ENCODE data around the gene IRGQ. TPM values are rescaled to one million over a fixed set of nuclear protein-coding genes. Genes with fewer than 3 reads are reported as not detected.

IRGQ gene
- total RNA-seq, 1 experiment from 2014 or later: 38.1 TPM

- TF ChIP-seq ZNF121 (CRISPR knock-in tag; IDR thresholded peaks at IDR 0.05) (no peak), JUN (CRISPR knock-in tag; IDR thresholded peaks at IDR 0.05) (no peak), RORB (CRISPR knock-in tag; IDR thresholded peaks at IDR 0.05) (no peak), SMAD3 (CRISPR knock-in tag; IDR thresholded peaks at IDR 0.05; ENCODE audit: borderline replicate concordance) (no peak), ELF4 (CRISPR knock-in tag; IDR thresholded peaks at IDR 0.05; ENCODE audit: low read depth) (no peak), GABPB1 (CRISPR knock-in tag; IDR thresholded peaks at IDR 0.05) (no peak), PREB (CRISPR knock-in tag; IDR thresholded peaks at IDR 0.05; ENCODE audit: borderline replicate concordance) (no peak), ETV6 (CRISPR knock-in tag; IDR thresholded peaks at IDR 0.05) (no peak), TCF7 (CRISPR knock-in tag; IDR thresholded peaks at IDR 0.05; ENCODE audit: low read depth) (no peak), ESRRA (CRISPR knock-in tag; IDR thresholded peaks at IDR 0.05; ENCODE audit: borderline replicate concordance) (no peak), NFYB (CRISPR knock-in tag; conservative IDR thresholded peaks at IDR 0.05; ENCODE audit: low read depth) (no peak), NFE2L1 (CRISPR knock-in tag; IDR thresholded peaks at IDR 0.05) (no peak)
These were observed 3.8 kb downstream of the IRGQ start (continued) for GRCh38 chr19:43591904-43592772.

GRCh38 chr19:43589678-43590077 lies 6.3 kb downstream of the IRGQ start:
- Mint-ChIP-seq H3K4me3 (no peak overlapping the region), H3K27ac (no peak overlapping the region), H3K4me1 (no peaks in the 10 kb centered on the region), H3K9me3 (no peaks in the 10 kb centered on the region), H3K36me3 (peaks cover 23% of the 10 kb centered on the region), H3K27me3 (ENCODE audit: low read depth) (no peaks in the 10 kb centered on the region)
- ATAC-seq (no peak), DNase-seq (ENCODE audit: low spot score) (no peak)
- CTCF ChIA-PET: interaction anchor here (1.0 to 2.3 kb wide), 3 partner anchors 34 to 63 kb away, joined by 3 to 10 read pairs (median 6); no protein-coding TSS in a partner anchor
- TF ChIP-seq ZBTB43 (CRISPR knock-in tag; IDR thresholded peaks at IDR 0.05): no peak
- no peak for TF ChIP-seq NR3C1 (CRISPR knock-in tag; conservative IDR thresholded peaks at IDR 0.05; ENCODE audit: low read depth)
- TF ChIP-seq ELF4 (CRISPR knock-in tag; IDR thresholded peaks at IDR 0.05; ENCODE audit: low read depth): no peak
- no peak for TF ChIP-seq FOXK1 (CRISPR knock-in tag; IDR thresholded peaks at IDR 0.05)
- TF ChIP-seq ATF3 (CRISPR knock-in tag; conservative IDR thresholded peaks at IDR 0.05): no peak
- TF ChIP-seq ETV6 (CRISPR knock-in tag; IDR thresholded peaks at IDR 0.05): no peak
- TF ChIP-seq ATF6 (CRISPR knock-in tag; IDR thresholded peaks at IDR 0.05): no peak
- no peak for TF ChIP-seq ARID4B (CRISPR knock-in tag; IDR thresholded peaks at IDR 0.05; ENCODE audit: borderline replicate concordance)
- TF ChIP-seq ZNF232 (CRISPR knock-in tag; IDR thresholded peaks at IDR 0.05): no peak
- no peak for TF ChIP-seq ZNF425 (CRISPR knock-in tag; conservative IDR thresholded peaks at IDR 0.05)
- no peak for TF ChIP-seq ZNF263 (CRISPR knock-in tag; IDR thresholded peaks at IDR 0.05; ENCODE audit: low read depth)
- no peak for TF ChIP-seq RORB (CRISPR knock-in tag; IDR thresholded peaks at IDR 0.05)
- POLR2A ChIA-PET: no interaction called here

Data from WTC11 (cell line).